Esophagus squamous epithelium (tissue), 5 donors: Measurements from ENCODE around the gene CLVS2. TPM values are rescaled to one million over a fixed set of nuclear protein-coding genes. Genes with fewer than 3 reads are reported as not detected.

Experiments used
- DNase-seq: peaks from one replicate; lab custom pipeline; 2025; lab: John Stamatoyannopoulos, UW
- H3K27ac ChIP-seq, 4 donors: fragments of 200-600 bp; sonication (generic); one replicate each; pipeline ENCODE4 v1.5.1; 2016 to 2019; ENCODE audit warnings: mild to moderate bottlenecking in 1 of 4
- H3K27me3 ChIP-seq, 4 donors: fragments of 200-600 bp; sonication (generic); 1 replicate in 3 of 4; 2 replicates in 1 of 4; pipeline versions ENCODE4 v1.5.1 to v1.6.0; 2017 to 2021; ENCODE audit warnings: antibody characterized with exemption in 1 of 4
- H3K36me3 ChIP-seq, 3 donors: fragments of 200-600 bp; sonication (generic); one replicate each; pipeline ENCODE4 v1.5.1; 2016 to 2019
- H3K4me1 ChIP-seq, 3 donors: fragments of 200-600 bp; sonication (generic); one replicate each; pipeline ENCODE4 v1.5.1; 2017 to 2019
- H3K4me3 ChIP-seq, 4 donors: fragments of 200-600 bp; sonication (generic); 1 replicate in 3 of 4; 2 replicates in 1 of 4; pipeline ENCODE4 v1.5.1; 2016 to 2019; ENCODE audit warnings: mild to moderate bottlenecking in 2 of 4, moderate library complexity in 1 of 4
- H3K9me3 ChIP-seq, 3 donors: fragments of 200-600 bp; sonication (generic); one replicate each; pipeline ENCODE4 v1.5.1; 2016 to 2019
- POLR2A ChIP-seq, 4 donors: fragments of 450-650 bp; IDR thresholded peaks; one replicate each; pipeline ENCODE4 v1.6.1; 2017; ENCODE audit warnings: antibody characterized with exemption in 4 of 4, mild to moderate bottlenecking in 4 of 4, moderate library complexity in 3 of 4
- WGBS, 2 donors: methylation state at CpG; one replicate each; pipeline ENCODE4 v1.1.5; 2018; 5-methylcytosine and 5-hydroxymethylcytosine counted together
- intact Hi-C: fragments of 100-400 bp; cut with DNase I; formaldehyde crosslinking; loops from one replicate; pipeline ENCODE4 v1.15.0; 2022
- total RNA-seq, 4 donors: library from RNA; depleted of rRNA; stranded (reverse); fragments of >200 nt; gene quantifications; one replicate each; pipeline ENCODE4 v1.1.0, GENCODE V29; 2016
- TF ChIP-seq, protein P1 (sequence below), 6 experiments: fragments of 450-650 bp in 4 of 6; fragments of 200-600 bp in 2 of 6; sonication (generic) in 2 of 6; IDR thresholded peaks; one replicate each; pipeline ENCODE4 v1.5.1; 2016 to 2019; ENCODE audit warnings: antibody characterized with exemption in 6 of 6, mild to moderate bottlenecking in 4 of 6, moderate library complexity in 4 of 6
- donor health status: DM: yes; HTN: yes; CAD: no.

The CLVS2 gene
- total RNA-seq, 4 donors from 2014 or later = under 0.01 TPM; not detected in 3

GRCh38 chr6:123039431-123039830 is 43.4 kb downstream of the CLVS2 start:
- Histone ChIP-seq H3K36me3 (no peaks in the 10 kb centered on the region), H3K4me1 (no peaks in the 10 kb centered on the region), H3K9me3 (no peaks in the 10 kb centered on the region), H3K4me3 (no peak overlapping the region), H3K27me3 (no peaks in the 10 kb centered on the region), H3K27ac (no peak overlapping the region)
- TF ChIP-seq POLR2A (IDR thresholded peaks at IDR 0.05) = no peak
- TF ChIP-seq, protein P1, sequence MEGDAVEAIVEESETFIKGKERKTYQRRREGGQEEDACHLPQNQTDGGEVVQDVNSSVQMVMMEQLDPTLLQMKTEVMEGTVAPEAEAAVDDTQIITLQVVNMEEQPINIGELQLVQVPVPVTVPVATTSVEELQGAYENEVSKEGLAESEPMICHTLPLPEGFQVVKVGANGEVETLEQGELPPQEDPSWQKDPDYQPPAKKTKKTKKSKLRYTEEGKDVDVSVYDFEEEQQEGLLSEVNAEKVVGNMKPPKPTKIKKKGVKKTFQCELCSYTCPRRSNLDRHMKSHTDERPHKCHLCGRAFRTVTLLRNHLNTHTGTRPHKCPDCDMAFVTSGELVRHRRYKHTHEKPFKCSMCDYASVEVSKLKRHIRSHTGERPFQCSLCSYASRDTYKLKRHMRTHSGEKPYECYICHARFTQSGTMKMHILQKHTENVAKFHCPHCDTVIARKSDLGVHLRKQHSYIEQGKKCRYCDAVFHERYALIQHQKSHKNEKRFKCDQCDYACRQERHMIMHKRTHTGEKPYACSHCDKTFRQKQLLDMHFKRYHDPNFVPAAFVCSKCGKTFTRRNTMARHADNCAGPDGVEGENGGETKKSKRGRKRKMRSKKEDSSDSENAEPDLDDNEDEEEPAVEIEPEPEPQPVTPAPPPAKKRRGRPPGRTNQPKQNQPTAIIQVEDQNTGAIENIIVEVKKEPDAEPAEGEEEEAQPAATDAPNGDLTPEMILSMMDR (IDR thresholded peaks at IDR 0.05) = no peak
- intact Hi-C loops = no loop called here
- 75 to 79% methylated on average over 3 of the region's 3 CpGs for WGBS, 2 donors
- DNase-seq = no peak

GRCh38 chr6:123042401-123042800 is 46.4 kb downstream of the CLVS2 start:
- Histone ChIP-seq H3K4me1 (no peaks in the 10 kb centered on the region), H3K9me3 (no peaks in the 10 kb centered on the region), H3K4me3 (no peak overlapping the region), H3K36me3 (no peaks in the 10 kb centered on the region), H3K27ac (no peak overlapping the region), H3K27me3 (no peaks in the 10 kb centered on the region)
- intact Hi-C loops = no loop called here
- 30 to 49% methylated on average over 2 of the region's 2 CpGs for WGBS, 2 donors
- no peak for TF ChIP-seq POLR2A (IDR thresholded peaks at IDR 0.05)
- TF ChIP-seq, protein P1 (IDR thresholded peaks at IDR 0.05) = no peak
- no peak for DNase-seq

- H3K27me3 ChIP-seq = no peaks in the 10 kb centered on the region
- H3K4me1 ChIP-seq = no peaks in the 10 kb centered on the region
- no peaks in the 10 kb centered on the region for H3K9me3 ChIP-seq
- intact Hi-C loops = no loop called here
- TF ChIP-seq, protein P1 (IDR thresholded peaks at IDR 0.05) = no peak
- TF ChIP-seq POLR2A (IDR thresholded peaks at IDR 0.05) = no peak
- H3K4me3 ChIP-seq = no peak overlapping the region
- no peaks in the 10 kb centered on the region for H3K36me3 ChIP-seq
- 49 to 61% methylated on average over 3 of the region's 3 CpGs for WGBS, 2 donors
- DNase-seq = no peak
- no peak overlapping the region for H3K27ac ChIP-seq
Observed at GRCh38 chr6:123044341-123044860, 48.4 kb downstream of the CLVS2 start.

- intact Hi-C loops = no loop called here
- TF ChIP-seq, protein P1 (IDR thresholded peaks at IDR 0.05) = no peak
- TF ChIP-seq POLR2A (IDR thresholded peaks at IDR 0.05) = no peak
- DNase-seq = no peak
- Histone ChIP-seq H3K27me3 (no peaks in the 10 kb centered on the region), H3K4me3 (no peak overlapping the region), H3K27ac (no peak overlapping the region), H3K36me3 (no peaks in the 10 kb centered on the region), H3K9me3 (no peaks in the 10 kb centered on the region), H3K4me1 (no peaks in the 10 kb centered on the region)
- 73 to 78% methylated on average over 8 of the region's 8 CpGs for WGBS, 2 donors
Observed at GRCh38 chr6:123053602-123054225, 57.7 kb downstream of the CLVS2 start.

- WGBS, 2 donors = 44 to 65% methylated on average over 1 of the region's 1 CpG
- intact Hi-C loops = no loop called here
- Histone ChIP-seq H3K36me3 (no peaks in the 10 kb centered on the region), H3K4me1 (no peaks in the 10 kb centered on the region), H3K27me3 (no peaks in the 10 kb centered on the region), H3K9me3 (no peaks in the 10 kb centered on the region), H3K27ac (no peak overlapping the region), H3K4me3 (no peak overlapping the region)
- TF ChIP-seq POLR2A (IDR thresholded peaks at IDR 0.05) = no peak
- TF ChIP-seq, protein P1 (IDR thresholded peaks at IDR 0.05) = no peak
- DNase-seq = no peak
Observed at GRCh38 chr6:123055256-123055655, 59.2 kb downstream of the CLVS2 start.
